G401.6 (cell line): ENCODE measurements around the gene TNFRSF8.
"Not testable (repeated sequence)": the region's sequence is repeated elsewhere in the genome, so short reads cannot be mapped to it uniquely, and the experiment has no call there.

Source experiments
- FAIRE-seq: peaks from 2 replicates; lab custom pipeline; 2012; peaks lifted over from hg19 to GRCh38; lab: Jason Lieb, UNC

Gene TNFRSF8

DNA sequence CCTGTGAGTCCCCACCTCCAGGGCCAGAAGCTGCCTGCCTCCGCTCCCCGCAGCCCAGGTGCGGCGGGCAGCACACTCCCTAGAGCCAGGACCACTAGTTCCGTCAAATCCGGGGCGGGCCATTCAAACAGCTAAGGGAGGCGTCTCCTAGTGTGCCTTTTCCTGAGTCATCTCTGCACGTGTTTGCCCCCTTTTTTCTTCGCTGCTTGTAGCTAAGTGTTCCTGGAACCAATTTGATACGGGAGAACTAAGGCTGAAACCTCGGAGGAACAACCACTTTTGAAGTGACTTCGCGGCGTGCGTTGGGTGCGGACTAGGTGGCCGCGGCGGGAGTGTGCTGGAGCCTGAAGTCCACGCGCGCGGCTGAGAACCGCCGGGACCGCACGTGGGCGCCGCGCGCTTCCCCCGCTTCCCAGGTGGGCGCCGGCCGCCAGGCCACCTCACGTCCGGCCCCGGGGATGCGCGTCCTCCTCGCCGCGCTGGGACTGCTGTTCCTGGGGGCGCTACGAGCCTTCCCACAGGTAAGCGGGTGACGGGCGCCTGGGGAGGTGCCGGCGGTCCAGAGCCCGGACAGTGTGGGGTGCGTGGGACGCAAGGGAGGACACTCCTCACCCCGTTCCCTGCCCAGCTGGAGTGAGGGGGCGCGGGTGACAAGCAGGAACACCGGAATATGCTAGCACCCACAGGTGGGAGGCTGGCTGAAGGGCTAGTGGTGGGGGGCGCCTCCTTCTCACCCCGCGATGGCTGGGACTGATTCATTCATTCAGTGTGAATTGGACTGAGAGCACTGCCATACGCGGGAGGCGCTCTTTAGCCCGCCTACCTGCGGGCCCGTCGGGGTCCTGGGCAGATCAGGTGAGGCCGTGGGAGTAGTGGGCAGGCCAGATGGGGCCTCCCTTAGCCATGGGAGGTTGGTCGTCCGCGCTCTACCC lies at the start of gene TNFRSF8:
TSS of gene TNFRSF8 (plus strand) at position 163 of the 932 bp plus-strand sequence. CDS start at position 459, 296 bp downstream.
- no peak for FAIRE-seq

DNA sequence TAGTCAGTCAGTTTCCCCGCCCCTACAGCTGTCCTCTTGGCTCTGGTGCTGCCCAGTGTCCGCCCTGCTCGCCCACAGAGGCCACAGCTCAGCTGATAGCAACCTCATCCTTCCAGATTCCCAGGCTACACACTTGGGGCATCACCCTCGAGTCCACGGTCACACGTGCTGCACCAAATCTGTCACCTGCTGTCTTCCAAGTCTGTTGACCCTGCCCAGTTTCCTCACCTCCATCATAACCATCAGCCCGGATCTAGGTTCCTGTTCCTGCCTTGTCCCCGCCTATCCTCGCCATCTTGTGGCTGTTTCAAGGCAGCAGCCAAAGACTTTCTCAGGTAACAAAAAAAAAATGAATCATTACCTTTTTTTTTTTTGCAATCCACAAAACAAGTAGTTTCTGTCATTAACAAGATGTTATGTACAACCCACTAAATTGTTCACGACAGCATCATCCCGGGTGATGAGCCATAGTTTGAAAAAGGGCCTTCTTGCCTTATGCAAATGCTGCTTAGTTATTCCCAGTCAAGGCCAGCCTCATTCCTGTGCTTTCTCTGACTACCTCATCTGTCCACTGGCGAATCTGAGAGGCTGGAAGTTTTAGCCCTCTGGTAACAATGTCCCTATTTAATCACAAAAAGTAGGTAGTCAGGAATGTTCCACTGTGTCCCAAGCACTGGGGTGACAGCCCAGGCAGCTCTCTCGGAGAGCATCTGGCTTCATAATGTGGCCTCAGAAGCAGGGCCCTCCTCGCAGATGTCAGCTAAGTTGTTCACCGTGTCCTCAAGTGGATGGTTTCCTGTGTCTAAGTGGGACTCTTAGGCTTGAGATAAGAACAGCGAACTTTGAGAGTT lies 48.7 kb upstream of the TNFRSF8 start:
- FAIRE-seq: no peak

DNA sequence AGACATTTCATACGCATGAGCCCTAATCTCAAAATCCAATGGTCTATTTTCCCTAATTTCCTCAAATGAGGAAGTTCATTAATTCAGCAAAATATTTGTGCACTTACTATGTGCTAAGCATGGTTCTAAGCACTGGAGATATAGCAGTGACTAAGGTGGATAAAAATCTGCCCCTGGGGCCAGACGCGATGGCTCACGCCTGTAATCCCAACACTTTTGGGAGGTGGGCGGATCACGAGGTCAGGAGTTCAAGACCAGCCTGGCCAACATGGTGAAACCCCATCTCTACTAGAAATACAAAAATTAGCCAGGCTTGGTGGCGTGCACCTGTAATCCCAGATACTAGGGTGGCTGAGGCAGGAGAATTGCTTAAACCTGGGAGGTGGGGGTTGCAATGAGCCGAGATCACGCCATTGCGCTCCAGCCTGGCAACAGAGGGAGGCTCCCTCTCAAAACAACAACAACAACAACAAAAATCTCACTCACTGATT lies 48.1 kb upstream of the TNFRSF8 start:
- no peak for FAIRE-seq

DNA sequence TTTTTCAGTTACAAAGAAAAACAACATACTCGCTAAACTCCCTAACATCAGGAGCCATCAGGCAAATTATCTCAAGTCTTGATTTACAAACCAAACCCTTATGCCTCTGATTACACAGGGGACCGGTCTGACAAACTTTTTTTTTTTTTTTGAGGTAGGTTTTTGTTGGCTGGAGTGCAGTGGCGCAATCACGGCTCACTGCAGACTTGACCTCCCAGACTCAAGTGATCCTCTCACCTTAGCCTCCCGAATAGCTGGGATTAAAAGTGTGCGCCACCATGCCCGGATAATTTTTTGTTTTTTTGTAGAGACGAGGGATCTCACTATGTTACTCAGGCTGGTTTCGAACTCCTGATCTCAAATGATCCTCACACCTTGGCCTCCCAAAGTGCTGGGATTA lies 47.6 kb upstream of the TNFRSF8 start:
- FAIRE-seq: no peak

DNA sequence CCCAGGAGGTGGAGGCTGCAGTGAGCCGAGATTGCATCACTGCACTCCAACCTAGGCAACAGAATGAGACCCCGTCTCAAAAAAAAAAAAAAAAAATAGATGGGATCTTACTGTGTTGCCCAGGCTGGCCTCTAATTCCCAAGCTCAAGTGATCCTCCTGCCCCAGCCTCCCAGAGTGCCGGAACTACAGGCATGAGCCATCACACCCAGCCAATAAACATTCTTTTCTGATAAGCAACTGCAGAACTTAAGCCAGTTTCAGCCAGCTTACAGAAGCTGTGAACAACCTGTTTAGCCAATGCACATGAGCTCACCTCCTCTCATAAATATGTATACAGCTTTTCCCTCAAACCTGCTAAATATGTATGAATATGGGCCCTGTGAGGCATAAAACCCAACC lies 46.9 kb upstream of the TNFRSF8 start:
- no peak for FAIRE-seq

DNA sequence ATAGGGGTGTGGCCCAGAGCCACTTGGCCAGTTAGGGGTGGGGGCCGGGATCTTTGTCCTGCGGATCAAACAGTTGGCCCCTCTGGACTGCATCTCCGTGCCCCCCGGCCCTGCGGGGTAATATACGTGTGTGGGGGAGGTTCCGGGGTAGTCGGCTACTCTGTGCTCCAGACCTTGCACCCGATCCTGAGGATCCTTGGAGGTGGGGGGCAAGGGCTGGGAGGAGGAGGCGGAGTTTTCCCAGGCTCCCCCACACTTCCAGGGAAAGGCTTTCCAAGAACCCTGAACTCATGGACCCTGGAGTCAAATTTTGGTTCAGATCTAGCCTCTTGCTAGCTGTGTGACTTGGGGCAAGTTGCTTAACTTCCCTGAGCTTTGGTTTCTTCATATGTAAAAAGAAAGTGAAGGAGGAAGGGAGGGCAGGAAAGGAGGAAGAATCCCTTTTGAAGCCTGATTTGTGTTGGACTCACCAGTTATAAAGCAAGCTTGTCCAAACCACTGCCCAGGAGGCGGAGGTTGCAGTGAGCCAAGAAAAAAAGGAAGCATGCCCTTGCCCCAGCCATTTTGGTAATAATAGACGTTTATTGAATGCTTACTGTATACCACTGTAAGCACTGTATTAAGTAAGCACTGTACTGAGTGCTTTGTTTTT lies 43.1 kb upstream of the TNFRSF8 start:
- no peak for FAIRE-seq

DNA sequence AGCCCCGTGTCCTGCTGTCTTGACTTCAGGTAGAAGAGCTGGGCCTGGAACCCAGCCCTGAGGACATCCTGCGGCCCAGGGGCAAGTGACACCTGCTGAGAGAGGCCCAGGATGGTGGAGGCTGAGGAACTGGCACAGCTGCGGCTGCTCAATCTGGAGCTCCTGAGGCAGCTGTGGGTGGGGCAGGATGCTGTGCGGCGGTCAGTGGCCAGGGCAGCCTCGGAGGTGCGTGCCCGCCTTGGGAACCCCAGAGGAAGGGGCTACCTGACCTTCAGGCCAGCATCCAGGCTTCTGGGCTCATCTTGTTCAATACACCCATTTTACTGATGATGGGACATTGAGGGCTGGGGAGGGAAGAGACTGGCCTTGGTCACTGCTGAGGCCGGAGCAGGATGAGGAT lies 41.5 kb upstream of the TNFRSF8 start:
- FAIRE-seq: no peak

DNA sequence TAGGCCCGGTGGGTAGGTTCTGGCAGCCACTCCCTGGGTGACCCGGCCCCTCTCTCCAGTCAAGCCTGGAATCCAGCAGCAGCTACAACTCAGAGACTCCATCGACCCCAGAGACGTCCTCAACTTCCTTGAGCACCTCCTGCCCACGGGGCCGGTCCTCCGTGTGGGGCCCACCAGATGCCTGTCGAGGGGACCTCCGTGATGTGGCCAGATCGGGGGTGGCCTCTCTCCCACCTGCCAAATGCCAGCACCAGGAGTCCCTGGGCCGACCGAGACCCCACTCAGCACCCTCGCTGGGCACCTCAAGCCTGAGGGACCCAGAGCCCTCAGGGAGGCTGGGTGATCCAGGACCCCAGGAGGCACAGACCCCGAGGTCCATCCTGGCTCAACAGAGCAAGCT lies 41.1 kb upstream of the TNFRSF8 start:
- no peak for FAIRE-seq

DNA sequence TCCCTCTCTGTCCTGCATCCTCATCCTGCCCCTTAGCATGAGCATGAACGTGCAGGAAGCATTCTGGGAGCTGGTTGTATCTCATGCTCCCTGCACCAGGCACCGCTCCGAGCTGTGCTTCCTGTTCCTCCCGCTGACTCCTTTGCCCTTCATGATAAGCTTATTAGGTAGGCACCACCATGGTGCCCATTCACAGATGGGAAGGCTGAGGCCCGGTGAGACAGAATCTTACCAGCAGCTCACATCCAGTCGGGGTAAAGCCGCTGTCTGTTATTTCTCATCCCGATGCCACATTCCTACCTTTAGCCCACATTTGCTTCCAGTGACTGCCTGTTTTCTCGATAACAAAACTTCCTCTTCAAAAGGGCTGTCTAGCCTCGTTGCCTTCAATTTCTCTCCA lies 36.5 kb upstream of the TNFRSF8 start:
- no peak for FAIRE-seq

DNA sequence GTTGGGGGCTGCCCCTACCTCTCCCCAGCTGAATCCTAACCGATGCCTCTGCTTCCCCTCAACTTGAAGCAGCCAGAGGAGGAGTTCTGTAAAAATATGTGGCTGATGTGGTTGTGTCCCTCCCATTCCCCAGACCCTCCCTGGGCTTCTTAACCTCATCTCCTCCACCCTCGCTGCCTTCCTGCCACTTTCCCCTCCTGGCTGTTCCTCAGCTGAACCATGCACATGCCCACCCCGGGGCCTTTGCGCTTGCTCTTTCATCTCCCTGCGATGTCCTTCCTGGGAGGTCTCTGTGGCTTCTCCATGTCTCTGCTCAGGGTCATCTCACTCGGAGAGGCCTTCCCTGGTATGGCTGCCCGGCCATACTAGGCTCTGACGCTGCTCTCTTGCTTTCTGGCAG lies 34.9 kb upstream of the TNFRSF8 start:
- FAIRE-seq: no peak

DNA sequence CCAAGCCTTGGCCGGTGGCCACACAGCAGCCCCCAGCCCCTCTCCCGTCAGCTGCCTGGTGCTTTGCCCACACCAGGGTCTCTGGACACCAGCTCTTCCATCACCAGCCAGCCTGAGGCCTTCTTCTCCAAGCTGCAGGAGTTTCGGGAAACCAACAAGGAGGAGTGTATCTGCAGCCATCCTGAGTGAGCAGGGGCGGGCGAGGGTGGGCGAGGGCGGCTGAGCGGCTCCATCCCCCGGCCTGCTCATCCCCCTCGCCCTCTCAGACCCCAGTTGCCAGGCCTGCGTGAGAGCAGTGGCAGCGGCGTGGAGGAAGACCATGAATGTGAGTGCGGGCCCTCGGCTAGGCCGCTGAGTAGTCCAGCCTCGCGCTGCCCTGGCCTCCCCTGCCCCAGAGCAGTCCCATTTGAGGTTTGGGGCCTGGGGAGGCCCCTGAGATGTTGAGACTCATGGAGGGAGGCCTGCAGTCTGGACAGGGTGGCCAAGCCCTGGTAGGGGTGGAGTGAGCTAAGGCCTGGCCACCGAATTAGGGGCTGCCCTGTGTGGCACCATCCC lies 34.1 kb upstream of the TNFRSF8 start:
- no peak for FAIRE-seq

DNA sequence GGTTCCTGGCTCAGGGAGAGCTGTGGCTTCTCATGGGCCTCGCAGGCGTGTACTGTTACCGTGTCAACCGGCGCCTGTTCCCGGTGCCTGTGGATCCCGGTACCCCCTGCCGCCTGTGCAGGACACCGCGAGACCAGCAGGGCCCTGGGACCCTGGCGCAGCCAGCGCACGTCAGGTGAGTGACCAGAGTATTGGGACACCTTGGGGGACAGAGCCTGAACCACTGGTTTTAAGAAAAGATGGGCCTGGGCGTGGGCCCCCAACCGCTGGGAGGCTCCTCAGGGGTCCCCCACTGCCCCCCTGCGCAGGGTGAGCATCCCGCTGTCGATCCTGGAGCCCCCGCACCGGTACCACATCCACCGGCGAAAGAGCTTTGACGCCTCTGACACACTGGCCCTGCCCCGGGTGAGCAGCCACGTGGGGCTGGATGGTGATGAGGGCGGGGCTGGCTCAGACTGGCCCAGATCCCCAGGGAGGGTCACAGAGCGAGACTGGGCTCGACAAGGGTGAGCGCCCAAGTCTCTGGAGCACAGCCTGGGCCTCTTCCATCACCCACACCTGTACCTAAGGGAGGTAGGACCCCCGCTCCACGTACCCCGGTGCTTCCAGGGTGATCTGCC lies 33.3 kb upstream of the TNFRSF8 start:
- FAIRE-seq: no peak

DNA sequence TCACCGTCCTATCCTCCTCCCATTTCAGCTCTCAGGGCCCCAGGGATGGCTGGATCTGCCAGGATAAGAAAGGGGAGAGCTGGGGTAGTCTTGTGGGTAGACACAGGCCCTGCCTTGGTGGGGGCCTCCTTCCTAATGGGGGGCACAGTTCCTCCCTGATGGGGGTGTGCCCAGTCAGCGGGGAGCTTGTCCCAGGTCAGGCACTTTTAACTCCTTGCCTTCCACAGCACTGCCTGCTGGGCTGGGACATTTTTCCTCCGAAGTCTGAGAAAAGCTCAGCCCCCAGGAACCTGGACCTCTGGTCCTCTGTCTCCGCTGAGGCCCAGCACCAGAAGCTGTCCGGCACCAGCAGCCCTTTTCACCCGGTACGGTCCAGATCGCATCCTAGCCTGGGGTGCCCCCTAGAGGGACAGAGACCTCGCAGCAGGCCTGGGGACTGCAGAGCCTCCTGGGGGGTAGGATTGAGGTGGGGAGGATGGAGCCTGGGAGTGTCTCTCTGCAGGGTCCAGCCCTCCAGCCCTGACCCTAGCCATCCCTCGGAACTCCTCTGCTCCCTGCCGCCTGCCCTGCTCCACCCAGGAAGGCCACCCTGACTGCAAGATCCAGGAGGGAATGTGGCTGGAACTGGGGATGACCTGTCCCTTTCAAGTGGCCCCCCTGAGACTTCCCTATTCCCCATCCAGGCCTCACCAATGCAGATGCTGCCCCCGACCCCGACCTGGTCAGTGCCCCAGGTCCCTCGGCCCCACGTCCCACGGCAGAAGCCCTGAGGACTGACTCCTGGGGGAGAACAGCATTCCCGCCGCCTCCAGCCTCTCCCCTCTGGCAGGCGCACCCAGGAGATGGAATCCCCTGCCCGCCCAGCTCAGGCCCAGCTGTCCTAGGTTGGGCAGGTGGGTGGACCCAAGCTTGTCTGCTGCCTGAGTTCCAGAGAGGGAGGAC lies 31.8 kb upstream of the TNFRSF8 start:
- FAIRE-seq: no peak

DNA sequence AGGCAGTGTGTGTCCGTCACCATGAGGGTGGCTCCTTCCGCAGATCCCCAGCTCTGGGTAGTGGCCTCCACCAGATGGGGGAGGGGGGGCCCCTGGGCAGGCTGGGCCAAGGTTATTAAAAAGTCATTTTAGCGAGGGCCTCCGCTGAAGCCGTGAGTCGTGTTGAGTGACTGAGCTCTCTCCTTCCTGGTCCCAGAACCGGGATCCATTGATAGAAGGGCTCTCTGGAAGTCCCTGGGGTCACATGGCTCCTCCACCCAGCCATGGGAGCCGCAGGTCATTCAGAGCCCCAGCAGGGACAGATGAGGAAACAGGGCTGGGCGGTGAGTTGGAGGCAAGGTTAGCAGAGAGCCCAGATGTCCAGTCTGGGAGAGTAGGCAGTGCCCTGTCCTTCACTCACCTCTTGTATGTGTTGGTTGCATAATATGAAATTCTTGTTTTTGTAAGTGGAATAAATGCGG lies 30.9 kb upstream of the TNFRSF8 start:
- FAIRE-seq: no peak

DNA sequence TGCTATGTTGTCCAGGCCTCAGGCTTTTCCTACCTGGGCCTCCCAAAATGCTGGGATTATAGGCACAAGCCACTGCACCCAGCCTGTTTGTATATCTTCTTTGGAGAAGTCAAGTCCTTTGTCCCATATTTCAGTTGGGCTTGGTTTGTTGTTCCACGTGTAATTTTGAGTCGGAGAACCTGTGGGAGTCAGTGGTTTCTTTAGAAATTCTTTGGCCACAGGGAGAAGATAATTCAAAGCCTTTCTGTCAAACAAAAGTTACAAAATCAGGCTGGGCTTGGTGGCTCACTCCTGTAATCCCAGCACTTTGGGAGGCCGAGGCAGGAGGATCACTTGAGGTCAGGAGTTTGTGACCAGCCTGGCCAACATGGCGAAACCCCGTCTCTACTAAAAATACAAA lies 29.7 kb upstream of the TNFRSF8 start:
- not testable (repeated sequence) for FAIRE-seq

DNA sequence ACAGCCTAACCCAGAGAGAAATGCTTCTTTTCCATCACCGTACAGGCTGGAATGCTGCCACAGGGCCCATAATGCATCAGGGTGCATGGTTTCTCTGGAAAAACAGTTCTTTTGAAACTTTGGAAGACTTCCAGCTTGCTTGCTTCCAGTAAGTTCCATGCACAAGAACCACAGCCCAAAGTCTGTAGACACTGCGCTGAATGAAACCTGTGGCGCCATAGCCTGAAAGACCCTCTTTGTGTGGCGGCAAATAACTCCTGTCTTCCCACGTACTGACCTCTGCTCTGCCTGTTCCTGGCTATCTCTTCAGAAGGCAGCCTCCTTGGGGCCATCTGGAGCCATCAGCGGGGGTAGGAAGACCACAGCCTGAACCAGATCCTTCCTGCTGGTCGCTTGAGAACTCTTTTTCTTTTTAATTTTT lies 28.7 kb upstream of the TNFRSF8 start:
- FAIRE-seq: no peak

DNA sequence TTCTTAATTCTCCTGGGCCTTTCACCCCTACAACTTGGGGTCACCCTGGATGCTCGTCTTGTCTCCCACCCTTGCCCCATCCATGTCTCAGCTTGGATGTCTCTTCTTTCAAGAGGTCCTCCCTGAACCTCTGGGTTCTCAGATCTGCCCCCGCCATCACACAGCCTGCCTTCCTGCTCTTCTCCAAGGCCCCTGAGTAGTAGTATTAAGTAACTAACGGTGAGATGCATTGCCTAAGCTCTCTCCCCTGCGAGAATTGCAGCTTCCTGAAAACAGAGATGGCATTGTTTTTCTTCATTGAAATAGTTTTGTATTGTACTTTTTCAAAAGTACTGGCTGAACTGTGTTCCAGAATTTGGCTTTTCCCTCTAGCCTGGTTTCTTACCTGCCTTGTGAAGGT lies 27.8 kb upstream of the TNFRSF8 start:
- no peak for FAIRE-seq

DNA sequence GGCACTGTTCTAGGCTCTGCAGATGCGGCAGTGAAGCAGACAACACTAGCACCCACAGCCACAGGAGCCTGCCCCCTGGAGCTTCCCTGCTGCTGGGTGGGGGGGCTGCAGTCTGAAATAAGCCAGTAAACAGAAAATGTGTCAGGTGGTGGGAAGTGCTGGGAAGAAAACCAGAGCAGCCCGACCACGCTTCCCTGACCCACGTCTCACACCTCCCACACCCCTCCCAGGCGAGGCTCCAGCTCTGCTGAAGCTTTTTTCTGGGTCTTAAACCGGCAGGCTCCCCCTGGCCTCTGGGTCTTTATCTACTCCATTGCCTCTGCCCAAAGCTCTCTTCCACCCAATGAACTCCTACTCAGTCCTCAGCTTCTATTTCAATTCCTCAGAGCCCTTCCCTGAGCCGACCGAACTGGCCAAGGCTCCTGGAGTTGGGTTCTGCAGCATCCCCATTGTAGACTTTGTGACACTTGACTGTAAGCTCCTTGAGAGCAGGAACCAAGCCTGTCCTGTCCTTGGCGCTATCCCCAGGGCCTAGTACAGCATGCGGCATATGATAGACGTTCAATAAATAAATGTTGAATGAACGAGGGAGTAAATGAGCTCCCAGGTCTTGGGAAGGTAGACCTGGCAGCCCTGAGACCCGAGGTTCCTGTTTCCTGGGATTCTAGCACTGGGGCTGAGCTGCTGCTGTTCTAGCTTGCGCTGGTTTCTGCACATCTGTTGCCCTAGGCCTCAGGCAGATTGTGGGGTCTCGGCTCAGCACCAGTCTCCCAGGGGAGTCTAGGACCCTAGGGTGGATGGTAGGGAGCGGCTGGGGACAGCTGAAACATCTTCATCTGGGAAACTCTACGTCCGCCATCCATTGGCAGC lies 25.4 kb upstream of the TNFRSF8 start:
- no peak for FAIRE-seq

DNA sequence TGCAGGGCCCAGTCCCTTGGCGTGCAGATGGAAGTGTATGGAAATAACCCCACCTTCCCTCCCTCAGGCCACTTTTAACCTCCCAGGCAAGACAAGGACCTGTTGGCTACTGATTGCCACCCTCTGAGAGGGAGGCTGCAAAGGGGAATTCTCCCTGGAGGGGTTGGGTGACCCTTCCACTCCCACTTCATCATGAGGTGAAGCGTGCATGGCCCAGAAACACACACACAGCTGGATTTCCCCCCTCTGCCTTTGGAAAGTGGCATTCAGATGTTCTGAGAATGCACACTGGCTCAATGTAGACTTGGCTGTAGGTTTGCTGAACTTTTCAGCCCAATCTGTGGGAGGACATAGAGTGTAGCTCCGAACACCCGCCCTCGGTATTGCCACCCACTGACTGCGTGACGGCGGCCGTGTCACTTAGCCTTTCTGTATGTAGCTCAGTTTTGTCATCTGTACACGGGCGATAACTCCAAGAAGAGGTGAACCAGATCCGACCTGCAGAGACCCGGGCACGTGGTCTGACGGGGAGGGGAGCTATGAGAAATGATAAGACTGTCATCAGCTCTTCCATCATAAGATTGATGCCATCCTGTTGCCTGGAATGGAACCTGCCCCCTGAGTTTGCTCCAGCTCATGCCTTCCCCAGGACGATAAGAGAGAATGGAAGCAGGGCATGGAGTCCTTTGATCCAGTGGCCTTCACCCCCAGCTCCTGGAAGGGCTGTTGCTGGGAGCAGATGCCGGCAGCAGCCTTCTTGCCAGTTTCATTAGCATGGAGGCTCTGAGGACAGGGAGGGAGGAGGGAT lies 24.5 kb upstream of the TNFRSF8 start:
- FAIRE-seq: no peak
